ENCODE measurements around the gene PRH2. TPM values are rescaled to one million over a fixed set of nuclear protein-coding genes. Genes with fewer than 3 reads are reported as not detected.

Gene PRH2
- total RNA-seq, 4 donors from 2014 or later: 0.68 to 7.0 TPM; not detected in 2

DNA sequence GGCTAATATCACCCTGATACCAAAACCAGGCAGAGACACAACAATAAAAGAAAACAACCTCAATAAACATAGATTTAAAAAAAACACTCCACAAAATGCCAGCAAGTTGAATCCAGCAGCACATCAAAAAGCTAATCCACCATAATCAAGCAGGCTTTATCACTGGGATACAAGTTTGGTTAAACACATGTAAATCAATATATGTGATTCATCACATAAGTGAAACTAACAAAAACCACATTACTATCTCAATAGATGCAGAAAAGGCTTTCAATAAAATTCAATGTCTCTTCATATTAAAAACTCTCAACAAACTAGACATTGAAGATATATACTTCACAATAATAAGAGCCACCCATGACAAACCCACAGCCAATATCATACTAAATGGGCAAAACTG, 27.0 kb downstream of the PRH2 start:
- no peak for TF ChIP-seq POLR2A (IDR thresholded peaks at IDR 0.05)
- TF ChIP-seq, protein P1, sequence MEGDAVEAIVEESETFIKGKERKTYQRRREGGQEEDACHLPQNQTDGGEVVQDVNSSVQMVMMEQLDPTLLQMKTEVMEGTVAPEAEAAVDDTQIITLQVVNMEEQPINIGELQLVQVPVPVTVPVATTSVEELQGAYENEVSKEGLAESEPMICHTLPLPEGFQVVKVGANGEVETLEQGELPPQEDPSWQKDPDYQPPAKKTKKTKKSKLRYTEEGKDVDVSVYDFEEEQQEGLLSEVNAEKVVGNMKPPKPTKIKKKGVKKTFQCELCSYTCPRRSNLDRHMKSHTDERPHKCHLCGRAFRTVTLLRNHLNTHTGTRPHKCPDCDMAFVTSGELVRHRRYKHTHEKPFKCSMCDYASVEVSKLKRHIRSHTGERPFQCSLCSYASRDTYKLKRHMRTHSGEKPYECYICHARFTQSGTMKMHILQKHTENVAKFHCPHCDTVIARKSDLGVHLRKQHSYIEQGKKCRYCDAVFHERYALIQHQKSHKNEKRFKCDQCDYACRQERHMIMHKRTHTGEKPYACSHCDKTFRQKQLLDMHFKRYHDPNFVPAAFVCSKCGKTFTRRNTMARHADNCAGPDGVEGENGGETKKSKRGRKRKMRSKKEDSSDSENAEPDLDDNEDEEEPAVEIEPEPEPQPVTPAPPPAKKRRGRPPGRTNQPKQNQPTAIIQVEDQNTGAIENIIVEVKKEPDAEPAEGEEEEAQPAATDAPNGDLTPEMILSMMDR (IDR thresholded peaks at IDR 0.05): no peak
- Histone ChIP-seq H3K27me3 (no peaks in the 10 kb centered on the region), H3K27ac (no peak overlapping the region), H3K9me3 (no peaks in the 10 kb centered on the region), H3K4me3 (no peak overlapping the region), H3K4me1 (no peaks in the 10 kb centered on the region), H3K36me3 (no peaks in the 10 kb centered on the region)
- intact Hi-C loops (cut with DNase I): no loop called here
- no peak for DNase-seq

DNA sequence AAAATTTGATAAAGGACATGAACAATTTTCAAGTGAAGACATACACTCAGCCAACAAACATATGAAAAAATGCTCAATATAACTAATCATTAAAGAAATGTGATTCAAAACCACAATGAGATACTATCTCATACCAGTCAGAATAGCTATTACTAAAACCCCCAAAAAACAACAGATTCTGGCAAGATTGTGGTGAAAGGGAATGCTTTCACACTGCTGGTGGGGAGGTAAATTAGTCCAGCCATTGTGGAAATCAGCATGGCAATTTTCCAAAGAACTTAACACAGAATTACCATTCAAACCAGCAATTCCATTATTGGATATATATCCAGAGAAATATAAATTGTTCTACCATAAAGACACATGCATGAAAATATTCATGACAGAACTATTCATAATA, 28.7 kb downstream of the PRH2 start:
- no peak overlapping the region for H3K4me3 ChIP-seq
- no peaks in the 10 kb centered on the region for H3K4me1 ChIP-seq
- H3K27me3 ChIP-seq: no peaks in the 10 kb centered on the region
- H3K9me3 ChIP-seq: no peaks in the 10 kb centered on the region
- intact Hi-C loops (cut with DNase I): no loop called here
- no peaks in the 10 kb centered on the region for H3K36me3 ChIP-seq
- no peak for TF ChIP-seq POLR2A (IDR thresholded peaks at IDR 0.05)
- TF ChIP-seq, protein P1 (IDR thresholded peaks at IDR 0.05): no peak
- no peak overlapping the region for H3K27ac ChIP-seq
- DNase-seq: no peak

DNA sequence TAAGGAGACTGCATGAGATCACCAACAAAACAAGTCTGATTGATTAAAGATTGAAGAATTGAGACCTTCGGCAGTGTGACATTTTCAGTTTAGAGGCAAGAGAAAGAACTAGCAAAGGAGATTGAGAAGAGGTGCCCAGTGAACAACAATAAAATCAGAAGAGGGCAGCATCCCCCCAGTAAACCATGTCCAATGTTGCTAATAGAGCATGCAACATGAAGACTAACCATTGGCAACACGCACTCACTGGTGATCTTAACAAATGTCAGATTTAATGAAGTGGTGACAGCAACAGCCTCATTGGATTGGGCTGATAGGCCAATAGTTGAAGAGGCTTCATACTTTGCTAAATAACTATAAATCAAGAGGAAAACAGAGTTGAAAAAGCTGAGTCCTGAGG, 30.8 kb downstream of the PRH2 start:
- H3K4me1 ChIP-seq: no peaks in the 10 kb centered on the region
- TF ChIP-seq, protein P1 (IDR thresholded peaks at IDR 0.05): no peak
- no peak for TF ChIP-seq POLR2A (IDR thresholded peaks at IDR 0.05)
- no peaks in the 10 kb centered on the region for H3K9me3 ChIP-seq
- no peaks in the 10 kb centered on the region for H3K27me3 ChIP-seq
- no peak for DNase-seq
- H3K27ac ChIP-seq: no peak overlapping the region
- no peak overlapping the region for H3K4me3 ChIP-seq
- intact Hi-C loops (cut with DNase I): no loop called here
- no peaks in the 10 kb centered on the region for H3K36me3 ChIP-seq
- 88 to 90% methylated on average over 2 of the region's 2 CpGs for WGBS, 2 donors

DNA sequence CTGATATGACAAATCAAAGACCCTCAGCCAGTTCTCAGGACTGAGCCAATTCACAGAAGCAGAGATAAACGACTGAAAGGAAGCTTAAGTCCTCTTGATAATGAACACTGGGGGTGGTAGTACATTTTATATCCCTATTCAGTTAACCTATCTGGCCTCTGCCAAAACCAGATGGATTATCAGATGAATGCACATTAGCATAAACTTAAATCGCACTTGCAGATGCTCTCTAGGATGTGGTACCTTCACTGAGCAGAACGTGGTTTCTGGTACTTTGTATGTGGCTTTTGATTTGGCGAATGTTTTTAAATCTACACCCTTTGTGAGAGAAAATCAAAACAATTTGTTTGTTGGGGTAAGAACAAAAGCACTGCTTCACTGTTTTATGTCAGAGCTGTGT, 31.2 kb downstream of the PRH2 start:
- intact Hi-C loops (cut with DNase I): no loop called here
- Histone ChIP-seq H3K9me3 (no peaks in the 10 kb centered on the region), H3K36me3 (no peaks in the 10 kb centered on the region), H3K4me1 (no peaks in the 10 kb centered on the region), H3K4me3 (no peak overlapping the region), H3K27me3 (no peaks in the 10 kb centered on the region), H3K27ac (no peak overlapping the region)
- DNase-seq: no peak
- 72 to 80% methylated on average over 4 of the region's 4 CpGs for WGBS, 2 donors
- no peak for TF ChIP-seq POLR2A (IDR thresholded peaks at IDR 0.05)
- TF ChIP-seq, protein P1 (IDR thresholded peaks at IDR 0.05): no peak

DNA sequence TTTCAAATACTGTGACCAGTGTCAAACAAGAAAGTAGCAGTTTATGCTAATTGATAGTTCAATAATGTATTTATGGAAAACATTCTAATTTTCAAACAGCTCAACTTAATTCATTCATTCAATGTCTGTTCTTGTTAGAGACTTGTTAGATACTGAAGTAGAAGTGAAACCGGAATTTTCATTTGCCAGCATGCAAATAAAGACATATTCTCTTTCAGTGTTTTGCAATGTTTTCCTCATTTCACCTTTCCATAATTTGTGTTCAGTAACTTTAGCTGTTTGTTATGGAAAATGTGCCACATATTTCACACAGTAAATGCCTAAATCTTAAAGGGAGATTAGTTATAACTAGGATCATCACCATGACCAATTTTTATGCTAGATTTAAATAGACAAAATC, 36.4 kb downstream of the PRH2 start:
- TF ChIP-seq, protein P1 (IDR thresholded peaks at IDR 0.05): no peak
- TF ChIP-seq POLR2A (IDR thresholded peaks at IDR 0.05): no peak
- WGBS, 2 donors: 66 to 85% methylated on average over 1 of the region's 1 CpG
- peaks cover 0 to 10% (median 0%) of the 10 kb centered on the region in 3 donors for H3K4me1 ChIP-seq
- no peak overlapping the region for H3K4me3 ChIP-seq
- H3K36me3 ChIP-seq: no peaks in the 10 kb centered on the region
- H3K27me3 ChIP-seq: no peaks in the 10 kb centered on the region
- no peak overlapping the region for H3K27ac ChIP-seq
- intact Hi-C loops (cut with DNase I): no loop called here
- DNase-seq: no peak
- no peaks in the 10 kb centered on the region for H3K9me3 ChIP-seq
